Measurements from ENCODE around the gene C6orf132. TPM values are rescaled to one million over a fixed set of nuclear protein-coding genes. Genes with fewer than 3 reads are reported as not detected.

The C6orf132 gene
- total RNA-seq, 1 experiment from 2014 or later, result 48.4 TPM

DNA sequence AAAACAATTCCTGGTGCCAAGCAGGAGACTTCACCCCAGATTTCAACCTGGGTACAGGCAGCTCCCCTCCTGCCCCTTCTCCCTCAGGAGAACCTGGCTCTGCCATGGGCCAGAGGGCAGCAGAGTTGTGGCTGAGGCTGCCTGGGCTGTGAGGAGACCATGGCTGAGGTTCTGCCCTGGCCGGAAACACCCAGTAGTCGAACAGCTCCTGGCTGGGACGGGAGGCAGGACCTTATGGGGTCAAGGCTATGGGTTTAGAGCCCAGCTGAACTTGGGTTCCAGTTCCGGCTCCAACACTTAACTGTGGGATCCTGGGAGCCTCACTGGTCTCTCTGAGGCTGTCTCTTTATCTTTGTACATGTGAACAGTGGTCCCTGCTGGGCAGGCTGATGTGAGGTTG, 8.5 kb downstream of the C6orf132 start:
- Histone ChIP-seq H3K4ac (ENCODE audit: low read depth, low read length) (no peak overlapping the region), H4K8ac (replicated peaks; ENCODE audit: insufficient read length, low read depth, low read length) (no peak overlapping the region), H3K79me1 (ENCODE audit: insufficient read depth, low read depth, low read length, poor library complexity, severe bottlenecking) (no peaks in the 10 kb centered on the region), H3K9me3 (ENCODE audit: control insufficient read depth, low read depth, low read length) (no peaks in the 10 kb centered on the region), H3K23ac (ENCODE audit: insufficient read length, low read depth, low read length) (no peak overlapping the region), H2BK20ac (ENCODE audit: low read depth, low read length, poor library complexity, severe bottlenecking) (no peak overlapping the region), H2BK5ac (ENCODE audit: insufficient read length, low read length) (no peak overlapping the region), H3K56ac (ENCODE audit: insufficient read length, low read depth, low read length) (no peak overlapping the region), H3K27me3 (ENCODE audit: insufficient read depth, low read length) (no peaks in the 10 kb centered on the region), H3K27ac (ENCODE audit: insufficient read length, low read depth, low read length) (no peak overlapping the region), H2AFZ (ENCODE audit: low read length) (no peak overlapping the region), H3K9ac (ENCODE audit: extremely low read depth, insufficient read length, low read length) (no peak overlapping the region), H3K4me1 (ENCODE audit: insufficient read depth, low read length) (peaks cover 15% of the 10 kb centered on the region; the same call in 1 of the 2 replicates), H3K79me2 (ENCODE audit: insufficient read depth, low read length) (peaks cover 10% of the 10 kb centered on the region; the same call in 1 of the 2 replicates), H3K4me2 (ENCODE audit: insufficient read depth, insufficient read length, low read length) (no peak overlapping the region), H2BK12ac (ENCODE audit: insufficient read length, low read depth, low read length) (no peak overlapping the region), H2BK15ac (ENCODE audit: low read depth, low read length) (no peak overlapping the region), H3K18ac (ENCODE audit: insufficient read length, low read depth, low read length) (no peak overlapping the region), H3T11ph (ENCODE audit: low read length) (no peak overlapping the region), H4K20me1 (ENCODE audit: control insufficient read depth, insufficient read depth, insufficient read length) (no peaks in the 10 kb centered on the region), H4K91ac (ENCODE audit: insufficient read length, low read depth, low read length) (no peak overlapping the region), H2AK5ac (ENCODE audit: insufficient read length, low read length) (no peak overlapping the region), H3K23me2 (ENCODE audit: insufficient read length, low read depth, low read length, poor library complexity, severe bottlenecking) (no peaks in the 10 kb centered on the region), H2BK120ac (ENCODE audit: low read depth, low read length, poor library complexity, severe bottlenecking) (no peak overlapping the region), H3K14ac (ENCODE audit: insufficient read depth, low read length) (no peak overlapping the region), H4K5ac (ENCODE audit: insufficient read length, low read depth, low read length) (no peak overlapping the region)
- H3K4me3 Mint-ChIP-seq, result no peak overlapping the region
- DNase-seq, result no peak
- H3K36me3 Mint-ChIP-seq (ENCODE audit: insufficient read depth in 1 of 3, low read depth in 3 of 3), result peaks cover 25 to 41% (median 36%) of the 10 kb centered on the region in 3 experiments
- H3K27me3 Mint-ChIP-seq (ENCODE audit: low read depth), result peaks cover 1% of the 10 kb centered on the region; the same call in 1 of the 2 replicates
- H3K4me1 Mint-ChIP-seq, result peaks cover 49 to 53% of the 10 kb centered on the region in 2 experiments
- H3K27ac Mint-ChIP-seq, result peak overlapping the region in 1 of 3 experiments; percentile 62; a peak in 4 of 7 replicates
- TF ChIP-seq, protein P1, sequence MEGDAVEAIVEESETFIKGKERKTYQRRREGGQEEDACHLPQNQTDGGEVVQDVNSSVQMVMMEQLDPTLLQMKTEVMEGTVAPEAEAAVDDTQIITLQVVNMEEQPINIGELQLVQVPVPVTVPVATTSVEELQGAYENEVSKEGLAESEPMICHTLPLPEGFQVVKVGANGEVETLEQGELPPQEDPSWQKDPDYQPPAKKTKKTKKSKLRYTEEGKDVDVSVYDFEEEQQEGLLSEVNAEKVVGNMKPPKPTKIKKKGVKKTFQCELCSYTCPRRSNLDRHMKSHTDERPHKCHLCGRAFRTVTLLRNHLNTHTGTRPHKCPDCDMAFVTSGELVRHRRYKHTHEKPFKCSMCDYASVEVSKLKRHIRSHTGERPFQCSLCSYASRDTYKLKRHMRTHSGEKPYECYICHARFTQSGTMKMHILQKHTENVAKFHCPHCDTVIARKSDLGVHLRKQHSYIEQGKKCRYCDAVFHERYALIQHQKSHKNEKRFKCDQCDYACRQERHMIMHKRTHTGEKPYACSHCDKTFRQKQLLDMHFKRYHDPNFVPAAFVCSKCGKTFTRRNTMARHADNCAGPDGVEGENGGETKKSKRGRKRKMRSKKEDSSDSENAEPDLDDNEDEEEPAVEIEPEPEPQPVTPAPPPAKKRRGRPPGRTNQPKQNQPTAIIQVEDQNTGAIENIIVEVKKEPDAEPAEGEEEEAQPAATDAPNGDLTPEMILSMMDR (conservative IDR thresholded peaks at IDR 0.05), result no peak
- peaks cover 0 to 4% of the 10 kb centered on the region in 2 experiments; a peak in 1 of 5 replicates for H3K9me3 Mint-ChIP-seq
- no CpG with 5 or more reads among the region's 4 CpGs for WGBS (ENCODE audit: extremely low coverage, insufficient read length, low lambda C conversion rate)
